HG02759 (cell line): ENCODE measurements around the gene MROH9.
"Not testable (repeated sequence)": the region's sequence is repeated elsewhere in the genome, so short reads cannot be mapped to it uniquely, and the experiment has no call there.

Experiments
- ATAC-seq: cut with Tn5 transposase; IDR thresholded peaks from one replicate; pipeline ENCODE4 v1.9.1; 2021; ENCODE audit warnings: mild to moderate bottlenecking, moderate library complexity; ENCODE audit not compliant: unreplicated experiment

Gene MROH9

DNA sequence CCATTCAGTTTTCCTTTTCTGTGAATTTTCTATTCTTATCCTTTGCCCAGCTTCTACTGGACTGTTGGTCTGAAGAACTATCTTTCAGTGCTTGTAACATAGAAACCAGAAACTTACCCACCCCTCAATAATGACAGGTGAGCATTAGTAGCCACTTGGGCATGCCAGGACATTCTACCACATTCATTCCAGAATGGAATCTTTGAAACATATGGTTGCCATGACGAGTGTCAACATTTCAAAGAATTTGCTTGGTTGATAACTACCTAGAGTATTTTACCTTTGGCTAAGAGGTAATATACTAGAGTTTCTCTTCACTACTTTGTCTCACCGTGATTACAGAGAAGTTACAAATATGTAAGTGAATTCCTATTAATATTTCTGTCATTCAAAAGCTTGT is at the start of gene MROH9:
Gene MROH9 (plus strand): TSS at position 304 of the 400 bp plus-strand sequence. CDS start 10,023 bp downstream, outside the sequence.
- no peak for ATAC-seq

- ATAC-seq: no peak
Observed at GRCh38 chr1:170885551-170885950, 49.8 kb upstream of the MROH9 start.

DNA sequence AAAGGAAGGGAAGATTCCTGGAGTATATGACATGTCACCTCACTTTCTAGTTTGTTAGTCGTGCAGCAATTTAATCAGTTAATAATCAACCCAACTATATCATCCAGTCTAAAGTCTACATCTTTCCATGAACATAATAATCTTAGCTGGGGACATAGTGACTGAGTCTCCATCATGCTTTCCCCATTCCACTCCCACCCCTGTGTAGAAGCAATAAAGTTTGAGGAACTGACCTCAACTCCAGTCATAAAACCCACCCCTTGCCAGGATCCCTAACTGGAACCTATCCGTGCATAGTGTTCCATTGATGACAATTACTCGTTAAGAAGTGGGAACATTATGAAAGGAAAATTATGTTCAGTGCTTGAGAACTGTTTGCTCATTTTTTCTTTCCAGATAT is 48.9 kb upstream of the MROH9 start:
- no peak for ATAC-seq

DNA sequence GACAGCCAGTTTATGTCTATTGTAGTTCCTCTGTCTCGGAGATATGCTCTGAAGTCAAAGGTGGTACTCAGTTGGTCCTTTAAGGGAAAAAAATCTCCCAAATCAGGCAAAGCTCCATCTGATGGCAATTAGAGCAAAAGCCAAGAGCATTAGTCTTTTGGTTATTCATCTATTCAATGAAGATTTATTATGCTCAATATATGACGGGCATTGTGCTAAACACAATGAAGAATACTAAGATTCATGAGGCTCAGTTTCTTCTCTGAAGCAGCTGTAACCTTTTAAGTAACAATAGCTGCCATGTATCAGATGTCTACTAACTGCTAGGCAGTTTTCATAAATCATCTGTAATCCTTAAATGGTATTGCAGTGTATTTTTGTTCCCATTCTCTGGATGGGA is 47.6 kb upstream of the MROH9 start:
- ATAC-seq: no peak

- ATAC-seq: no peak
Observed at GRCh38 chr1:170891872-170892271, 43.5 kb upstream of the MROH9 start.

DNA sequence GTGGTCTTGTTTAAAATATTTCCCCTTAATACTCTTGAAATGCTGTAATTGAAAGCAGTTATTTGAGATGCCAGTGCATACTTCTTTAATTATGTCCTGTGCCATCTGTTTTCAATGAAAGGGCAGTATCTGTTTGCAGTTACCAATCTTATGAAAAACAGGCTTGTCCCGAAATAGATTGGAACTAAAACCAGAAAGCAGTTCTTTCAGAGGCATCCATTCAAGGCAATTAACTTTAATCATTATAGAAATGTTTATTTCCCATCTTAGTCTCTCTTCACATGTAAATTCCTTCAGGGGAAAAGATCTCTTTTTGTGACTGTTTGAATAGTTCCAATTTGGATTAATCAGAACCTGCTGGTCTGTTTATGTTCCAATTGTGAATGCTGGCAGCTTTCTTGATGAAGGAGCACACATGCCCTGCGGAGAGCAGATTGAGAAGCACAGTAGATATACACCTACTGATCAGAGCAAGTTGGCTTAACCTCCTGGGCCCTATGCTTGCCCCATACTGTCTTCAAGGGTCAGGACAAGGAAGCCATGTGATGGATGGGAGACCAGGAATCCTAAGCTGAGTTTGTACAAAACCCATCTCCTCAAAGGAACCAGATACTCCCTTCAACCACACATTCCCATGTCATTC is 41.6 kb upstream of the MROH9 start:
- no peak for ATAC-seq

DNA sequence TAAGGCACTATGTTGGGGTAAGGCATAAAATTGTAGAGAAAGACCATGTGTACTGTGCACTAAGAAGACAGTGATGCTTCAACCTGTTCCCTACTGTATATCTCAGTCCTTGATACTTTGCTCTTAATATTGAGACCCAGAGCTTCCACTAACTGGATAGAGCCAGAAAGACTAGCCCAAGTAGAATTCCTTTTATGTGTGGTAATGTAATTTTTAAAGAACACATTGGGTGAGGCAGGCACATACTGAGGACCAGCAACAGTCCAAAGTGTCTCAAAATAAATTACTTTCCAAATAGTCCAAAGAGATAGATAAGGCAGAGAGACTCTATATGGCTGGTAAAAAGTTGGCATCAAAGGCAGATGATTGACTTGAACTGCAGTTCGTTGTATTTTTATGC is 31.4 kb upstream of the MROH9 start:
- no peak for ATAC-seq

GRCh38 chr1:170908942-170909341 is 26.4 kb upstream of the MROH9 start:
- ATAC-seq: no peak

DNA sequence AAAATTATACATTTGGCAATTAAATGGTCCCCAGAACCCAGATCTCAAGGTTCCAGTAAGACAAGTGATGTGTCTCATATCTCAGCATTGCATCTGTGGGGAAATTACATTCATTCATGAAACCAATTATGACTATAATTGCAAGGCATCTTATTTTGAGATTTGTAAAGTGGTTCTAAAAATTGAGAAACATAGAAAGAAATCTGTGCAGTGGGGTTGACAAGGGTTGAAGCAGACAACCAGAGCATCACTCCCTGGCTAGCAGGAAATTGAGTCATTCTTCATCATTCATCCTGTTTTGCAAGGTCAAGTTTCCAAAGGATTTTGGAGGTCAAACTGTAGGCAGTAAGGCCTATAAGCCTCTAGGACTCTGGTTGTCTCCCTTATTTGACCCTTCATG is 25.1 kb upstream of the MROH9 start:
- ATAC-seq: no peak

- ATAC-seq: no peak
Observed at GRCh38 chr1:170917373-170917772, 18.0 kb upstream of the MROH9 start.

DNA sequence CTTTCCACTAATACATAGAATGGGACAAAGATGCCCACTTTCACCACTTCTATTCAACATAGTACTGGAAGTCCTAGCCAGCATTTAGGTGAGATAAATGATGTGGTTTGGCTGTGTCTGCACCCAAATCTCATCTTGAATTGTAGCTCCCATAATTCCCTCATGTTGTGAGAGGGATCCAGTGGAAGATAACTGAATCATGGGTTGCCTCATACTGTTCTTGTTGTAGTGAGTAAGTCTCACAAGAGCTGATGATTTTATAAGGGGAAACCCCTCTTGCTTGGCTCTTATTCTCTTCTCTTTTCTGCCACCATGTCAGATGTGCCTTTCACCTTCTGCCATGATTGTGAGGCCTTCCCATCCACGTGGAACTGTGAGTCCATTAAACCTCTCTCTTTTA is 10.7 kb upstream of the MROH9 start:
- not testable (repeated sequence) for ATAC-seq

- ATAC-seq: no peak
Observed at GRCh38 chr1:170927955-170928840, 7.1 kb upstream of the MROH9 start.

DNA sequence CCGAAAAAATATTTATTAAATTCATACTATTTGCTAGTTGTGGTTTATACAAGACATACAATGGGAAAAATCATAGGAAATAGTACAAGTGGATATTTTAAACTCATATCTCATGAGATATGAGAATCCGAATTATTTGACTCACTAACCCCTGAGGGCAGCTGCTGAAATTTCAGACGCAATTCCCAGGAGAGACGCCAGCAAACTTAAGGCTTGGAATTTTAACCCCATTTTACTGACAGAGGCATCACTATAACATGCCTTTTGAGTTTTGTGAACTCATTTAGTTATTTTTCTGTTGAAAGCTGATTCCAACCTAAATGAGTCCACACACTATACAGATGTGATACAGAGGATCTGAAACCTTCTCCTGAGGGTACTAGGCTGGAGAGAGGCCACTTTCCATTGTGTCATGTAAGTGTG is 5.9 kb upstream of the MROH9 start:
- no peak for ATAC-seq

- peak; percentile 89 for ATAC-seq
Observed at GRCh38 chr1:170929835-170930554, 5.3 kb upstream of the MROH9 start.

DNA sequence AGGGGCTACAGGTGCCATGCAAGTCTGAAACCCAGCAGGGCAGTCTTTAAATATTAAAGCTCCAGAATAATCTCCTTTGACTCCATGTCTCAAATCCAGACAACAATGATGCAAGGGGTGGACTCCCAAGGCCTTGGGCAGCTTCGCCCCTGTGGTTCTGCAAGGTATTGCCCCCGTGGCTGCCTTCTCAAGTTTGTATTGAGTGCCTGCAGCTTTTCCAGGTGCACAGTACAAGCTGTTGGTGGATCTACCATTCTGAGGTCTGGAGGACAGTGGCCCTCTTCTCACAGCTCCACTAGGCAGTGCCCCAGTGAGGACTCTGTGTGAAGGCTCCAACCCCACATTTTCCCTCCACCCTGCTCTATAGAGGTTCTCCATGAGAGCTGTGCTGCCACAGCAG is 3.7 kb upstream of the MROH9 start:
- no peak for ATAC-seq

DNA sequence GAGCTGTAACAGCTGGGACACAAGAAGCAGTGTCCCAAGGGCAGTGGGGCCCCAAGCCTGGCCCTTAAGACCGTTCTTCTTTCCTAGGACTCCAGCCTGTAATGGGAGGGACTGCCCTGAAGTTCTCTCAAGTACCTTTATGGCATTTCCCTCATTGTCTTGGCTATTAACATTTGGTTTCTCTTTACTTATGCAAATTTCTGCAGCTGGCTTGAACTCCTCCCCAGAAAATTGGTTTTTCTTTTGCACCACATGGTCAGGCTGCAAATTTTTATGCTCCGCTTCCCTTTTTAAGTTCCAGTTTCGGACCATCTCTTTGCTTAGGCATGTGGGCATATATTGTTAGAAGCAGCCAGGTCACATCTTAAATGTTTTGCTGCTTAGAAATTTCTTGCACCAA is 3.1 kb upstream of the MROH9 start:
- no peak for ATAC-seq

GRCh38 chr1:170938281-170938680 is 2.9 kb downstream of the MROH9 start:
- ATAC-seq: no peak

DNA sequence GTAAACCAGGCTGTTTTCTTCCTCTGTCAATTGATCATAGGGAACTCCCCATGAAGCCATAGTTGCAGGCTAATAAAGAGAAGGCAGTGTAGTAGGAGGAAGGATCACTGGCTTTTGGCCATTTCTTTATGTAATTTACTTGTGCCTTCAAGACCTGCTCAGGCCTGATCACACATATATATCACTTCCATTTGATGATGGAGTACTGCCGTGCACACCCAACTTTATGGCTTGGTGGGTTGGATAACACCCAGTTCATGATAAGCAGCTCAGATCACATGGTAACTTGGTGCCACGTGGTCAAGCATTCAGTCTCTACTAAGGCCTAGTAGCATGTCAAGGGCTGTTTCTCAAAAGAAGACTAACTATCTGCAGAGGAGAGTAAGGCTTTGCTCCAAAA is 4.1 kb downstream of the MROH9 start:
- no peak for ATAC-seq

- not testable (repeated sequence) for ATAC-seq
Observed at GRCh38 chr1:170951744-170952143, 16.4 kb downstream of the MROH9 start.

- ATAC-seq: no peak
Observed at GRCh38 chr1:170959385-170959784, 24.1 kb downstream of the MROH9 start.

- ATAC-seq: no peak
Observed at GRCh38 chr1:170964506-170964905, 29.2 kb downstream of the MROH9 start.
